GF-D8 (cell line): ENCODE measurements around the gene POLR2A.

Experiments used
- DNase-seq: peaks from one replicate; lab custom pipeline; 2025; lab: John Stamatoyannopoulos, UW

The POLR2A gene

GRCh38 chr17:7502987-7503386 lies 18.8 kb downstream of the POLR2A start:
- no peak for DNase-seq

- DNase-seq: no peak
Observed at GRCh38 chr17:7503521-7503920, 19.4 kb downstream of the POLR2A start.

GRCh38 chr17:7508145-7508544 lies 24.0 kb downstream of the POLR2A start:
- no peak for DNase-seq

GRCh38 chr17:7508846-7509245 lies 24.7 kb downstream of the POLR2A start:
- DNase-seq: no peak

- DNase-seq: no peak
Observed at GRCh38 chr17:7509937-7510336, 25.8 kb downstream of the POLR2A start.

GRCh38 chr17:7511108-7511507 lies 26.9 kb downstream of the POLR2A start:
- no peak for DNase-seq

- no peak for DNase-seq
Observed at GRCh38 chr17:7512105-7512504, 27.9 kb downstream of the POLR2A start.

- no peak for DNase-seq
Observed at GRCh38 chr17:7512824-7513540, 28.8 kb downstream of the POLR2A start.

- no peak for DNase-seq
Observed at GRCh38 chr17:7513850-7514419, 29.8 kb downstream of the POLR2A start.

- DNase-seq: peak; percentile 52
Observed at GRCh38 chr17:7515911-7516610, 31.9 kb downstream of the POLR2A start.

GRCh38 chr17:7523033-7523432 lies 38.9 kb downstream of the POLR2A start:
- peak; percentile 0 for DNase-seq

GRCh38 chr17:7528842-7529241 lies 44.7 kb downstream of the POLR2A start:
- no peak for DNase-seq

GRCh38 chr17:7530023-7530900 lies 46.1 kb downstream of the POLR2A start:
- no peak for DNase-seq

- no peak for DNase-seq
Observed at GRCh38 chr17:7538050-7538449, 53.9 kb downstream of the POLR2A start.

GRCh38 chr17:7538891-7539545 lies 54.9 kb downstream of the POLR2A start:
- no peak for DNase-seq

- DNase-seq: no peak
Observed at GRCh38 chr17:7541074-7541621, 57.0 kb downstream of the POLR2A start.

GRCh38 chr17:7544911-7545310 lies 60.7 kb downstream of the POLR2A start:
- DNase-seq: no peak

GRCh38 chr17:7548585-7549400 lies 64.6 kb downstream of the POLR2A start, which contains the start of gene TNFSF12:
TNFSF12 (plus strand) TSS chr17:7549058; CDS start chr17:7549154, 96 bp downstream.
- DNase-seq: no peak
